NCI-H1092 (cell line): ENCODE measurements around the gene DPP8.
"Not testable (repeated sequence)": the region's sequence is repeated elsewhere in the genome, so short reads cannot be mapped to it uniquely, and the experiment has no call there.

Experiments
- DNase-seq: peaks from one replicate; lab custom pipeline; 2025; lab: John Stamatoyannopoulos, UW

The DPP8 gene

GRCh38 chr15:65402961-65403360, 114.5 kb downstream of the DPP8 start:
- no peak for DNase-seq

DNA sequence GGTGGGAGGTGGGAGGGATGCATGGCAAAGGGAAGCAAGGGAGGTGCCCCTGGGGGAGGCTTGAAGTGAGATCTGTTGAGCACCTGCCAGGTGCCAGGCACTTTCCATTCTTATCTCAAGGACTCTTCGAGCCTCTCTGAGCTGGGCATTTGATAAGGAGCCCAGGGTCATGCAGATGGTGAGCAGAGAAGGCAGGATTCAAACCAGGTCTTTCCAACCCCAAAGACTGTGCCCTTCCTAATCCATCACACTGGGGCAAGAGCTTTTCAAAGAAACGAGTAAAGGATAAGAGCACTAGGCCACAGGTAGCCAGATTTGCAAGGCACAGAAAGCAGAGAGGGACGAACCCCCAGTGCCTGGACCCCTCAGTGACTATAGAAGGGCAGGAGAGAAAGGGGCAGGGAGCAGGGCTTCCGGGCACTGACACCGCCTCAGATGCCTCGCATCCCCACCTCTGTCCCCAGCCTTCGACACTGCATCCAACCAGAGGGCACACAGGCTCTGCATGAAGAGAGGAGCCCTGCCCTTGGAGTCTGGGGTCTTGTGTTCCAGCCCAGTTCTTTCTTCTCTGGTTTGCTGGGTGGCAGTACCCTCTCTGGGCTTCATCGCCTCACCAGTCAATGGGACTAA, 115.8 kb downstream of the DPP8 start:
- no peak for DNase-seq

DNA sequence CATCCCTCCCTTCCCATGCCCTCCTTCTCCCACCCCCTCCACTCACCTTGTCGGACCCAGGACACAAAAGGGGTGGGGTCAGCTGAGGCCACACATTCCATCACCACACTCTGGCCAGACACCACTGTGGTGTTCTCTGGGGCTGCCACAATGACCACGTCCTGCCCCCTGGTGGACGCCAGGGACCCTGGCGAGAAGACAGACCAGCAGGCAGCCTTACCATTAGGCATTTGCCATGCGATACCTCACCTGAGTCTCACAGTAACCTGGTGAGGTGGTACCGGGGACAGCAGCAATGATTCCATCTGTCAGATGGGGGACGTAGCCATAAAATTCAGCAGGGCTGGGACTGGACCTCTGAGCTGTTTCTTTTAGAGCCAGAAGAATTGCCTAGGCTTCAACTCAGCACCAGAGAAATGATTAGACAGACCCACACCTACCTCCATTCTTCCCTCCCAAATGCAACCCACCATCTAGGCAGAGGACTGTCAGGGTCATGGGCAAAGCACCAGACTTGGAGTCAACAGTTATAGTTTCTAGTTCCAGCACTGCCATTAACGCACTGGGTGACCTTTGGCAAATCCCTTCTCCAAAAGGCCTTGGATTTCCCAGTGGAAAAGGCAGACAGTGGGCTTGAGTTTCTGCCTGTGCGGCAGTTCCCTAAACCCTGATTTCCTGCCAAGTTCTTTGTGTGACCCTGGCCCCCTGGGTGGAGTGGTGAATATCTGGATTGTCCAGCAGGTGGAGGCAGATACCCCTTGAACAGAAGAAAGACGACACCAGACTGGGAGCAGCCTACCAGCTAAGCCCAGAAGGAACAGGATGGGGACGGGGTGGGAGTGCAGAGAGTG, 116.5 kb downstream of the DPP8 start:
- peak; percentile 64 for DNase-seq

DNA sequence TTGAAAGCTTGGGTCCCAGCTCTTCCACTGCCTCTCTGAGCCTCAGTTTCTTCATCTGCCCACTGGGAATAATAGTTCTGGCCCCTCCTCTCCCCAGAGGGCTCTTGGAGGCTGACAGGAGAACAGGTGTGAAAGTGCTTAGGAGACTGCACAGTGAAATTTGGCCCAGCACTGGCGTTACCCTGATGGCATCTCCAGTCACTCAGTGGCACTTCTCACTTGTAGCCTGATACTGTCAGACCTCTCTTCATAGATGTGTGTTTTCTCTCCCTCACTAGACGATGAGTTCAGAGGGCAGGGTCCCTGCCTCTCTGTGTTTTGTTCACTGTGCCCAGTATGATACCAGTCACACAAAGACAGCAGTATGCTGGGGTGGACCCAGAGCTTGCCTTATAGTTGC, 117.5 kb downstream of the DPP8 start:
- no peak for DNase-seq

DNA sequence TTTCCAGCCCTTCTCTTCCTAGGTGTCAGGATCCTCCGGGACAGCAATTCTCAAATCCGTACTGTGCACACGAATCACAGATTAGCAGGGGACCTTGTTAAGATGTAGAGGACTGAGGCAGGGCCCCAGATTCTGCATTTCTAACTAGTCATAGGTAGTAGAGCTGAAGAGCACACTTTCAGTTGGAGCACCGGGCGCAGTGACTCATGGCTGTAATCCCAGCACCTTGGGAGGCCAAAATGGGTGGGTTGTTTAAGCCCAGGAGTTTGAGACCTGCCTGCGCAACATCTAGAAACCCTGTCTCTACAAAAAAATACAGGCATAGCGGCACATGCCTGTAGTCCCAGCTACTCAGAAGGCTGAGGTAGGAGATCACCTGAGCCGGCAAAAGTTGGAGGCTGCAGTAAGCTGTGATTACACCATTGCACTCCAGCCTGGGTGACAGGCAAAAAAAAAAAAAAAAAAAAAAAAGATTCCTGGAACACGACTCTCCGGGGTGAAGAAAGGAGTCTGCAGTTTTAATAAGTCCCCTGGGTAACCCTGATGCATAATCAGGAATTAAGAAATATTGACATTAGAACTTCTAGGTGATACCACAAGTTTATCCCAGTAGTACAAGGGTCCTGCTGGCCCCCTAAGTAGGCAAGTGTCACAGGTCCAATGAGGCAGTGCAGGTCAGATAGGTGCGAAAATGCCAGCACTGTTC, 118.3 kb downstream of the DPP8 start:
- no peak for DNase-seq

GRCh38 chr15:65398486-65398885, 119.0 kb downstream of the DPP8 start:
- DNase-seq = not testable (repeated sequence)

- no peak for DNase-seq
Measured at GRCh38 chr15:65396965-65397317, 120.5 kb downstream of the DPP8 start.

DNA sequence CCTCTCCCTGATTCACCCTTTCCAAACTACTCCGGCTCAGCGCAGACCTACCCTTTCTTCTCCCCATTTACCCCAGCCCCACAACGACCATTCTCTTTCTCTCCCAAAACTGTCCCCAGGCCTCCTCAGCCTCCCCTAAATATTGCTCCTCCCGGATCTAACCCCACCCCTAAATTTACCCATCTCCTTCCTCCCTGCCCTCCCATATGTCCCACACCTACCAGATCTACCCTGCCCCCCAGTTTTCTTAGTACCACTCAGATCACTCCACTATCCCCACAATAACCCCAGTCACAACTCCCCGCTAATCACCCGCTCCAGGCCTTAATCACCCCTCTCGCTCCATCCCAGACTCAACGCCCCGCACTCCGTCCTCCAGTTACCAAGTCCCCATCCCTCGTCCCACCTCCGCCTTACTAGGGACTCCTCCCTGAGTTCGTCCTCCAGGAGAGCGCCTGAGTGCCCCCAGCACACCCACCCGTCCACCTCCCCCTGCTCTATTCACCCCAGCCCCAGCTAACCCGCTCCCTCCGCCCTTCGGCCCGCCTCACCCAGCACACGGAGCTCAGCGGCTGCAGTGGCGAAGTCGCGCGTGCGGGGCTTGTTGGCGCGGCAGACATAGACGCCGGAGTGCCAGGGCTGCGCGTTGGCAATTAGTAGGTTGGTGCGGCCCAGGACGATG, 121.1 kb downstream of the DPP8 start:
- no peak for DNase-seq

DNA sequence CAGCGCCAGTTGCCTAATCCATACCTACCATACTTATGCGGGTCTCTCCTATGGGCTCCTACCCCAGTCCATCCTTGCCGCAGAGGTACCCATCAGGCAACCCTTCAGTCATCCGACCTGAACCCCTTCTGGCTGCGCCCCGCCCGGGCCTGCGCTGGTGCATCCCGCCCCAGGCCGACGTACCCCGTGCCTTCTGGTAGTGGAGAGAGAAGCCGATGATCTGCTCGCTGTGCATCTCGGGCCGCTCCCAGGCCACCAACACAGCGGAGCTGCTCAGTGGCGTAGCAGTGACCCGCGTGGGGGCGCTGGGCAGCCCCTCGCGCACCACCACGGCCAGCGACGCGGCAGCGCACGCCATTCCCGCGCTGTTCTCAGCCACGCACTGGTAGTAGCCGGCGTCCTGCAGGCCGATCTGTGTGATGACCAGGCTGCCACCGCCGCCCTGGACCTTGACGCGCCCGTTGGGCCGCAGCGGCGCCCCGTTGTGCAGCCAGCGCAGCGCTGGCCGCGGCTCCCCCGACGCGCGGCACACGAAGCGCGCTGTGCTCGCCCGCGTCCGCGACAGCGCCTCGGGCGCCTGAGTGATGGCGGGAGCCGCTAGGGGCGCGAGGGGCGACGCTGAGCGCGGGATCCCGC, 121.8 kb downstream of the DPP8 start:
- DNase-seq = no peak

GRCh38 chr15:65394936-65395335, 122.6 kb downstream of the DPP8 start:
- DNase-seq = no peak

DNA sequence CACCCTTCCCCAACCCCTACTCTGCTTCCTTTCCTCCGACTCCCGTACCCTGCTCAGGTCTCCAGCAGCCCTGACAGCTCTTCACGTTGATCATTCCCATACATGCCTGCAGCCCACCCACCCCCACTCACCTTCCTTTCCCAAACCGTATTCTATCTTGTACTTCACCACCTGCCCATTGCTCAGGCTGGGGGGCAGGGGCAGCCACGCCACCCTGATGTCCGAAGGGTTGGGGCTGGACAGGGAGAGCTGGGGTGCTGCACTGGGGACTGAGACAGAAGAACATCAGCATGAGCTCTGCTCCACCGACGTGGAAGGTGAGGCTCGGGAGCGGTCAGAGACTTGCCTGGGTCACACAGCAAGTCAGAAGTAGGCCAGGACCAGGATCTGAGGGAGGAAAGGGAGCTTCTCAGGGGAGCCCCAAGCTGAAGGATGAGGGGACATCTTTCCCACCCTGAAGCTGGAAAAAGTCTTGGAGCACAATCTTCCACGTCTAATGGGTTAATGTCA, 123.2 kb downstream of the DPP8 start:
- no peak for DNase-seq

DNA sequence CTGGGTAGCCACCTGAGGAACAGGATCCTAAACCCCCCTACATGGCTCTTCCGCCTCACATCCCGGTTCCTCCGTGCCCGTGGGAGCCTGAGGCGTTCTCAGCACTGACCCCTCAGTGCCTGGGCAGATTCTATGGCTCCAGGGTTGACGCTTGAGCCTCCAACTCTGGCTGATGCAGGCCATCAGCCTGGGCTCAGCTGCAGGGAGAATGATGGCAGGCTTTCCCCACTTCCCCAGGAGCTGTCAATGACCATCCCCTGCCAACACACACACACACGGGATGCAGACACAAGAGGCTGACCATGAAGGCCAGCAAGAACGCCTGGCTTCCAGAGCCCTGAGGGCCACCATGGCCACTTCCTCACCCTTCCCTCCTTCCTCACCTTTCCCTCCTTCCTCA, 123.9 kb downstream of the DPP8 start:
- DNase-seq = no peak

DNA sequence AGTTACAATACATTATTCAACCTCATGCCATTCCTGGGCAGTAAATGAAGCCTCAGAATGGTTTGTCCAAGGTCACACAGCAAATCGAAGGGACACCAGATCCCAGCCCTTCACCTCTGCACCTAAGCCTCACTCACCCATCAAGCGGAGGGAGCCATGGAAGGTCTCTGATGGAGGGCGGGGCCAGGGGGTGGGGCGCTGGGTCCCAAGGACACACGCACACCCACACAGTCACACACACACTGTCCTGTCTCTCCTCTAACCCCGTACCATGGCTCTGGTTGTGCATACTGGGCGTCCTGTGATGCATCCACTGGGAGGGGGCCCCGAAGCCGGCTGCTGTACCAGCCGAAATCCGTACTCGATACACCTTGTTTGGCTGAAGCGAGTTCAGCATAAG, 124.4 kb downstream of the DPP8 start:
- DNase-seq = no peak
